H1 (cell line): ENCODE data around the gene ZNF695. TPM values are rescaled to one million over a fixed set of nuclear protein-coding genes. Genes with fewer than 3 reads are reported as not detected.

Experiments
- CTCF ChIA-PET: fragments of 300-600 bp; sonication (Branson Sonifier 250); formaldehyde crosslinking; loops from one replicate; lab custom pipeline; 2021; ENCODE audit not compliant: partially characterized antibody; lab: Charles Lee
- POLR2A ChIA-PET: fragments of 300-600 bp; sonication (Branson Sonifier 250); formaldehyde crosslinking; loops from one replicate; lab custom pipeline; 2021; ENCODE audit warnings: inconsistent platforms; ENCODE audit not compliant: partially characterized antibody; lab: Charles Lee
- DNase-seq, 2 experiments: peaks; one replicate each; pipeline versions ENCODE4 v3.0.0 to v3.0.0-alpha.2; 2010 to 2022; ENCODE audit warnings: low spot score in 2 of 2, low read depth in 1 of 2, mixed read lengths in 1 of 2
- FAIRE-seq: peaks from 2 replicates; lab custom pipeline; 2011; peaks lifted over from hg19 to GRCh38; lab: Jason Lieb, UNC
- H2AFZ ChIP-seq: 2 replicates; pipeline ENCODE4 v1.8.1; 2012; ENCODE audit warnings: low read length, inconsistent platforms
- H2AK5ac ChIP-seq: 2 replicates; pipeline ENCODE4 v1.6.1; 2013; ENCODE audit warnings: low read depth, low read length
- H2BK120ac ChIP-seq: replicated peaks from 2 replicates; pipeline ENCODE3; 2013; ENCODE audit warnings: low read depth, low read length, inconsistent platforms
- H2BK12ac ChIP-seq: 2 replicates; pipeline ENCODE4 v1.6.1; 2013; ENCODE audit warnings: low read depth, low read length
- H2BK15ac ChIP-seq: 2 replicates; pipeline ENCODE4 v1.6.1; 2013; ENCODE audit warnings: low read length
- H2BK20ac ChIP-seq: 2 replicates; pipeline ENCODE4 v1.6.1; 2013; ENCODE audit warnings: low read length
- H2BK5ac ChIP-seq: 2 replicates; pipeline ENCODE4 v1.6.1; 2013; ENCODE audit warnings: low read depth, low read length
- H3K14ac ChIP-seq: 2 replicates; pipeline ENCODE4 v1.6.1; 2013; ENCODE audit warnings: inconsistent platforms; ENCODE audit not compliant: insufficient read length
- H3K18ac ChIP-seq: 2 replicates; pipeline ENCODE4 v1.6.1; 2013; ENCODE audit warnings: low read length; ENCODE audit errors: extremely low read depth
- H3K23ac ChIP-seq: 2 replicates; pipeline ENCODE4 v1.6.1; 2013; ENCODE audit warnings: inconsistent platforms; ENCODE audit not compliant: insufficient read length
- H3K23me2 ChIP-seq: 2 replicates; pipeline ENCODE4 v1.6.1; 2013; ENCODE audit warnings: low read depth, low read length
- H3K27ac ChIP-seq: 2 replicates; pipeline ENCODE4 v1.6.1; 2011; ENCODE audit warnings: low read depth, low read length, inconsistent platforms
- H3K27me3 ChIP-seq, 4 experiments: replicated peaks in 1 of 4; 1 replicate in 1 of 4; 2 replicates in 3 of 4; pipeline versions ENCODE4 v1.6.1 to v1.8.1; 2011 to 2013; ENCODE audit warnings: low read length in 3 of 4, mild to moderate bottlenecking in 3 of 4, inconsistent platforms in 2 of 4, mixed read lengths in 2 of 4, moderate library complexity in 1 of 4; ENCODE audit not compliant: control insufficient read depth in 3 of 4, insufficient read depth in 3 of 4; ENCODE audit errors: extremely low read depth in 1 of 4
- H3K36me3 ChIP-seq, 4 experiments: 2 replicates each; pipeline versions ENCODE4 v1.6.1 to v1.8.1; 2011 to 2013; ENCODE audit warnings: mild to moderate bottlenecking in 4 of 4, low read length in 3 of 4, moderate library complexity in 2 of 4, control low read depth in 1 of 4, inconsistent platforms in 1 of 4; ENCODE audit not compliant: insufficient read depth in 4 of 4, control insufficient read depth in 2 of 4
- H3K4ac ChIP-seq: replicated peaks from 2 replicates; pipeline ENCODE3; 2013; ENCODE audit warnings: low read length, low read depth, mixed read lengths, inconsistent platforms; ENCODE audit not compliant: insufficient read length
- H3K4me1 ChIP-seq, 4 experiments: replicated peaks in 1 of 4; 1 replicate in 1 of 4; 2 replicates in 3 of 4; pipeline versions ENCODE4 v1.6.1 to v1.8.1; 2011 to 2013; ENCODE audit warnings: low read length in 3 of 4, inconsistent platforms in 2 of 4, mixed read lengths in 1 of 4; ENCODE audit not compliant: insufficient read depth in 4 of 4, control insufficient read depth in 3 of 4
- H3K4me2 ChIP-seq, 2 experiments: 2 replicates each; pipeline versions ENCODE4 v1.6.1 to v1.8.1; 2011 to 2013; ENCODE audit warnings: low read depth in 2 of 2, low read length in 2 of 2, control low read depth in 1 of 2, inconsistent platforms in 1 of 2, mild to moderate bottlenecking in 1 of 2; ENCODE audit not compliant: insufficient read depth in 1 of 2
- H3K4me3 ChIP-seq, 4 experiments: fragments of 200-600, 300-600 bp in 1 of 4; sonication (generic), shearing (Covaris generic), sonication (Bioruptor Twin) in 1 of 4; 2 replicates each; pipeline versions ENCODE4 v1.5.1 to v1.8.1; 2011 to 2016; ENCODE audit warnings: low read length in 4 of 4, low read depth in 3 of 4, control low read depth in 2 of 4, inconsistent platforms in 2 of 4, mild to moderate bottlenecking in 2 of 4, mixed read lengths in 1 of 4, moderate library complexity in 1 of 4; ENCODE audit not compliant: insufficient read depth in 2 of 4; ENCODE audit errors: extremely low read depth in 1 of 4
- H3K56ac ChIP-seq: replicated peaks from 2 replicates; pipeline ENCODE3; 2013; ENCODE audit warnings: low read depth, mild to moderate bottlenecking, mixed read lengths, low read length, inconsistent platforms; ENCODE audit not compliant: insufficient read length
- H3K79me1 ChIP-seq: 2 replicates; pipeline ENCODE4 v1.6.1; 2013; ENCODE audit warnings: low read depth, low read length, control low read depth
- H3K79me2 ChIP-seq, 2 experiments: 2 replicates each; pipeline versions ENCODE4 v1.6.1 to v1.8.1; 2012 to 2013; ENCODE audit warnings: low read length in 2 of 2, mild to moderate bottlenecking in 2 of 2, inconsistent platforms in 1 of 2; ENCODE audit not compliant: insufficient read depth in 2 of 2, control insufficient read depth in 1 of 2
- H3K9ac ChIP-seq, 4 experiments: replicated peaks in 1 of 4; 1 replicate in 1 of 4; 2 replicates in 3 of 4; pipeline versions ENCODE4 v1.6.1 to v1.8.1; 2011 to 2013; ENCODE audit warnings: low read depth in 3 of 4, low read length in 3 of 4, control low read depth in 2 of 4, mild to moderate bottlenecking in 2 of 4, moderate library complexity in 2 of 4, inconsistent platforms in 1 of 4; ENCODE audit errors: extremely low read depth in 1 of 4
- H3K9me3 ChIP-seq, 2 experiments: 2 replicates each; pipeline versions ENCODE4 v1.6.1 to v1.8.1; 2012 to 2013; ENCODE audit warnings: mild to moderate bottlenecking in 2 of 2, moderate library complexity in 2 of 2, control low read depth in 1 of 2, inconsistent platforms in 1 of 2, low read depth in 1 of 2, low read length in 1 of 2, mixed read lengths in 1 of 2; ENCODE audit not compliant: insufficient read depth in 2 of 2
- H4K20me1 ChIP-seq, 2 experiments: replicated peaks in 1 of 2; 2 replicates each; pipeline versions ENCODE3 to v1.8.1; 2011 to 2013; ENCODE audit warnings: inconsistent platforms in 2 of 2, low read length in 2 of 2, mild to moderate bottlenecking in 1 of 2; ENCODE audit not compliant: insufficient read depth in 2 of 2, control insufficient read depth in 1 of 2
- H4K5ac ChIP-seq: 2 replicates; pipeline ENCODE4 v1.6.1; 2013; ENCODE audit warnings: low read length, low read depth, mixed read lengths, inconsistent platforms; ENCODE audit not compliant: insufficient read length
- H4K8ac ChIP-seq: 2 replicates; pipeline ENCODE4 v1.8.0; 2013; ENCODE audit warnings: mild to moderate bottlenecking, moderate library complexity, low read length, inconsistent platforms; ENCODE audit not compliant: insufficient read depth; ENCODE audit errors: extremely low read depth
- H4K91ac ChIP-seq: replicated peaks from 2 replicates; pipeline ENCODE3; 2013; ENCODE audit warnings: low read length, mixed read lengths, inconsistent platforms; ENCODE audit not compliant: insufficient read length
- ATF2 ChIP-seq: IDR thresholded peaks from 2 replicates; pipeline ENCODE4 v1.6.1; 2012; ENCODE audit warnings: low read length, inconsistent platforms
- ATF3 ChIP-seq: IDR thresholded peaks from 2 replicates; pipeline ENCODE4 v1.6.1; 2011; ENCODE audit warnings: low read depth, mild to moderate bottlenecking, low read length; ENCODE audit not compliant: insufficient read depth
- CREB1 ChIP-seq: IDR thresholded peaks from 2 replicates; pipeline ENCODE4 v1.6.1; 2012; ENCODE audit warnings: inconsistent platforms
- EP300 ChIP-seq, 2 experiments: IDR thresholded peaks; 1 replicate in 1 of 2; 2 replicates in 1 of 2; pipeline ENCODE4 v1.6.1; 2011 to 2012; ENCODE audit warnings: low read depth in 2 of 2, low read length in 2 of 2, mild to moderate bottlenecking in 2 of 2, borderline replicate concordance in 1 of 2, inconsistent platforms in 1 of 2, moderate library complexity in 1 of 2
- GABPA ChIP-seq: IDR thresholded peaks from 2 replicates; pipeline ENCODE4 v1.6.1; 2011; ENCODE audit warnings: mild to moderate bottlenecking, low read length, moderate library complexity, borderline replicate concordance; ENCODE audit not compliant: insufficient read depth
- JUND ChIP-seq: IDR thresholded peaks from 2 replicates; pipeline ENCODE4 v1.6.1; 2011; ENCODE audit warnings: mild to moderate bottlenecking, improper control_type of control experiment, low read length
- KDM1A ChIP-seq: fragments of 200-600, 300-600 bp; sonication (generic); IDR thresholded peaks from 2 replicates; pipeline ENCODE4 v1.7.1; 2016; ENCODE audit warnings: mild to moderate bottlenecking, low read length, borderline replicate concordance
- KDM4A ChIP-seq: IDR thresholded peaks from one replicate; pipeline ENCODE4 v1.7.1; 2012; ENCODE audit warnings: low read depth, mild to moderate bottlenecking, moderate library complexity, low read length, inconsistent platforms; ENCODE audit not compliant: severe bottlenecking
- KDM5A ChIP-seq: fragments of 200-600 bp; IDR thresholded peaks from 2 replicates; pipeline ENCODE4 v1.7.1; 2012; ENCODE audit warnings: mild to moderate bottlenecking, low read length, inconsistent platforms, mixed read lengths
- SIX5 ChIP-seq: IDR thresholded peaks from 2 replicates; pipeline ENCODE4 v1.6.1; 2011; ENCODE audit warnings: mild to moderate bottlenecking, low read depth, low read length
- SUZ12 ChIP-seq: fragments of 200-600 bp; sonication (generic); IDR thresholded peaks from 2 replicates; pipeline ENCODE4 v1.6.1; 2012; ENCODE audit warnings: mild to moderate bottlenecking, inconsistent platforms, low read length, moderate library complexity, mixed read lengths
- YY1 ChIP-seq: IDR thresholded peaks from 2 replicates; pipeline ENCODE4 v1.6.1; 2011; ENCODE audit warnings: low read depth, mild to moderate bottlenecking, low read length
- WGBS, 2 experiments: shearing (Covaris generic) in 1 of 2; methylation state at CpG; one replicate each; pipeline versions ENCODE4 v1.1.6 to v1.1.7; 2013 to 2015; ENCODE audit warnings: low lambda C conversion rate in 2 of 2, mixed read lengths in 2 of 2, inconsistent platforms in 1 of 2, low coverage in 1 of 2, missing lambda C conversion rate in 1 of 2; ENCODE audit not compliant: insufficient replicate concordance in 2 of 2, insufficient coverage in 1 of 2, insufficient read length in 1 of 2; ENCODE audit errors: extremely low coverage in 1 of 2, missing lambda C conversion rate in 1 of 2; 5-methylcytosine and 5-hydroxymethylcytosine counted together
- polyA plus RNA-seq, 7 experiments: library from polyadenylated mRNA; depleted of rRNA in 3 of 7; stranded (reverse) in 5 of 7; unstranded in 2 of 7; fragments of >200 nt in 5 of 7; fragments of 200-250 nt in 2 of 7; gene quantifications; 1 replicate in 5 of 7; 2 replicates in 1 of 7; 4 replicates in 1 of 7; pipeline versions ENCODE4 v1.2.1 to v1.2.3, GENCODE V29; 2011 to 2013; ENCODE audit warnings: missing spikeins in 2 of 7, mixed read lengths in 2 of 7
- total RNA-seq: library from RNA; stranded (reverse); fragmentation: NEBNext Ultra II Directional; extraction: Animal tissue kit (Norgen Biotek cat#: 25700); gene quantifications from 2 replicates; pipeline ENCODE4 v1.2.1, GENCODE V29; 2021

ZNF695 gene
- total and polyA plus RNA-seq, 2 of the 8 experiments (the other 6 are each of a cell fraction or from before 2014, with no cell fraction given): 9.2 to 27.0 TPM

GRCh38 chr1:246989901-246990300 is 18.0 kb downstream of the ZNF695 start:
- FAIRE-seq (no peak), DNase-seq (no peak)
- Histone ChIP-seq H3K79me1 (no peaks in the 10 kb centered on the region; the same call in 1 of the 2 replicates), H3K36me3 (peaks cover 20 to 89% (median 54%) of the 10 kb centered on the region in 4 experiments), H3K18ac (no peak overlapping the region), H2BK120ac (no peak overlapping the region), H3K23me2 (no peaks in the 10 kb centered on the region), H3K27me3 (no peaks in the 10 kb centered on the region), H2BK20ac (no peak overlapping the region), H3K4me2 (no peak overlapping the region), H2BK5ac (no peak overlapping the region), H3K4ac (no peak overlapping the region), H3K4me3 (no peak overlapping the region), H4K20me1 (no peaks in the 10 kb centered on the region), H3K56ac (no peak overlapping the region), H2BK12ac (no peak overlapping the region), H3K9ac (no peak overlapping the region), H2AFZ (no peak overlapping the region), H3K27ac (no peak overlapping the region), H4K8ac (no peak overlapping the region), H2BK15ac (no peak overlapping the region), H4K5ac (no peak overlapping the region), H3K14ac (no peak overlapping the region), H3K23ac (no peak overlapping the region), H3K79me2 (peaks cover 0 to 9% of the 10 kb centered on the region in 2 experiments; a peak in 2 of 4 replicates), H4K91ac (no peak overlapping the region), H2AK5ac (no peak overlapping the region), H3K4me1 (no peaks in the 10 kb centered on the region), H3K9me3 (peaks cover 79 to 83% of the 10 kb centered on the region in 2 experiments)
- CTCF ChIA-PET: no interaction called here
- 72 to 73% methylated on average over 1 to 2 of the region's 2 CpGs for WGBS, 2 experiments
- POLR2A ChIA-PET: interaction anchor here (1.1 kb wide), 1 partner anchor 13 kb away, joined by 3 read pairs; no protein-coding TSS in a partner anchor
- TF ChIP-seq GABPA (no peak), SUZ12 (no peak), ATF3 (no peak), ATF2 (no peak), SIX5 (no peak), KDM1A (no peak), KDM4A (no peak), JUND (no peak), EP300 (IDR thresholded peaks at IDR 0.05; ENCODE audit: borderline replicate concordance in 1 of 2, low read depth in 2 of 2, low read length in 2 of 2) (no peak), YY1 (no peak), CREB1 (no peak), KDM5A (no peak)
